Measurements from ENCODE around the gene KRTCAP3. TPM values are rescaled to one million over a fixed set of nuclear protein-coding genes. Genes with fewer than 3 reads are reported as not detected.
A peak's percentile ranks its signal among the peaks of the same experiment; 100 is the strongest.

The KRTCAP3 gene
- total and polyA plus RNA-seq, 9 of the 15 experiments (the other 6 are each of a cell fraction or from before 2014, with no cell fraction given): 0.24 to 1.4 (median 0.73) TPM

- no peak overlapping the region; the same call in 1 of the 2 replicates for H2AFZ ChIP-seq (ENCODE audit: low read depth, low read length)
- BruUV-seq (replicated peaks): no TSS peak
- POLR2A ChIA-PET: interaction anchor here (0.6 kb wide), 1 partner anchor 58 kb away, joined by 3 read pairs; no protein-coding TSS in a partner anchor
- in situ Hi-C loops (cut with MboI): no loop called here
- peaks cover 5% of the 10 kb centered on the region; the same call in 2 of the 3 replicates for H3K79me2 ChIP-seq (ENCODE audit: control insufficient read depth, insufficient read depth, low read length)
- H4K20me1 ChIP-seq (replicated peaks; ENCODE audit: control insufficient read depth, insufficient read depth, low read length): no peaks in the 10 kb centered on the region
- ATAC-seq (no peak), FAIRE-seq (no peak), DNase-seq (ENCODE audit: extremely low read depth in 1 of 4, low spot score in 3 of 4) (no peak)
- H3K4me3 ChIP-seq: no peak overlapping the region
- no peaks in the 10 kb centered on the region for H3K36me3 ChIP-seq (ENCODE audit: control insufficient read depth, insufficient read depth, low read length)
- H3K9ac ChIP-seq (ENCODE audit: insufficient read depth in 1 of 2, low read depth in 2 of 2, low read length in 2 of 2): no peak overlapping the region
- H3K9me3 ChIP-seq (replicated peaks; ENCODE audit: control insufficient read depth, insufficient read depth, low read depth, low read length): no peaks in the 10 kb centered on the region
- H3K4me1 ChIP-seq (replicated peaks in 1 of 2; ENCODE audit: control insufficient read depth in 2 of 2, insufficient read depth in 2 of 2, low read length in 2 of 2): peaks cover 17 to 22% of the 10 kb centered on the region in 2 experiments; a peak in 4 of 5 replicates
- TF ChIP-seq MEF2D (tag; conservative IDR thresholded peaks at IDR 0.05; ENCODE audit: low read depth): no peak
- TF ChIP-seq CREB1 (IDR thresholded peaks at IDR 0.05): no peak
- peak; percentile 26; the same call in 1 of the 2 replicates for TF ChIP-seq CREB1 (CRISPR knock-in tag; IDR thresholded peaks at IDR 0.05)
- H3K9me1 ChIP-seq (ENCODE audit: control insufficient read depth, insufficient read depth, low read length): no peaks in the 10 kb centered on the region
- H3K27ac ChIP-seq (ENCODE audit: extremely low read depth, low read depth, low read length): no peak overlapping the region
- 94% methylated on average over 7 of the region's 13 CpGs for WGBS (ENCODE audit: insufficient coverage, low coverage, missing lambda C conversion rate)
- no peaks in the 10 kb centered on the region; a peak in 1 of 5 replicates for H3K27me3 ChIP-seq (ENCODE audit: control insufficient read depth in 2 of 2, insufficient read depth in 2 of 2, low read length in 2 of 2)
- intact Hi-C loops (cut with micrococcal nuclease): no loop called here
- peak overlapping the region; percentile 71; the same call in 1 of the 2 replicates for H3K4me2 ChIP-seq (ENCODE audit: insufficient read depth, low read length)
- CTCF ChIA-PET (ENCODE audit: low intra/inter-chr PET ratio): no interaction called here
These were observed 51.7 kb downstream of the KRTCAP3 start for GRCh38 chr2:27493948-27494283.

Small RNA genes within 50 kb of the gene (small RNA-seq; reads per million reads assigned to genes)
- not detected for gene RNU6-986P

Other genes with a start within 250 kb of the KRTCAP3 start
Only the 7 nearest of the 22 such genes appear.
- gene SNX17, start 71.8 kb upstream of the KRTCAP3 start, total RNA-seq (2014; rRNA removed): 61.7 and 80.4 TPM in 2 replicates
- gene SNX17, start 71.8 kb upstream of the KRTCAP3 start, total RNA-seq (2014; rRNA removed; fragmentation: Illumina TruSeq; extraction: Trizol): 44.1 and 45.3 TPM in 2 replicates
- gene SNX17, start 71.8 kb upstream of the KRTCAP3 start, total RNA-seq (2015; rRNA removed; fragmentation: Illumina TruSeq; extraction: Trizol): 53.2 and 54.6 TPM in 2 replicates
- 72.5 and 75.7 TPM in 2 replicates for gene SNX17, start 71.8 kb upstream of the KRTCAP3 start, total RNA-seq (2021)
- gene SNX17, start 71.8 kb upstream of the KRTCAP3 start, polyA plus RNA-seq (2011; rRNA removed): 45.8 and 57.3 TPM in 2 replicates
- gene SNX17, start 71.8 kb upstream of the KRTCAP3 start, polyA plus RNA-seq (2014; fragmentation: Illumina TruSeq; extraction: Trizol): 44.2 and 57.6 TPM in 2 replicates
- 1 to 10 TPM; 3.0 to 7.5 TPM for gene SNX17, start 71.8 kb upstream of the KRTCAP3 start, polyA plus RNA-seq (2014; fragmentation: Nextera tagmentation; extraction: Ambion mirVana)
- 58.7 and 60.2 TPM in 2 replicates for gene SNX17, start 71.8 kb upstream of the KRTCAP3 start, polyA plus RNA-seq (2014; rRNA removed)
- gene ZNF513, start 61.6 kb upstream of the KRTCAP3 start, total RNA-seq (2014; rRNA removed): 6.7 and 8.0 TPM in 2 replicates
- 1.9 and 2.5 TPM in 2 replicates for gene ZNF513, start 61.6 kb upstream of the KRTCAP3 start, total RNA-seq (2014; rRNA removed; fragmentation: Illumina TruSeq; extraction: Trizol)
- 7.1 TPM in 2 replicates for gene ZNF513, start 61.6 kb upstream of the KRTCAP3 start, total RNA-seq (2015; rRNA removed; fragmentation: Illumina TruSeq; extraction: Trizol)
- 8.5 and 9.9 TPM in 2 replicates for gene ZNF513, start 61.6 kb upstream of the KRTCAP3 start, total RNA-seq (2021)
- 4.4 and 6.6 TPM in 2 replicates for gene ZNF513, start 61.6 kb upstream of the KRTCAP3 start, polyA plus RNA-seq (2011; rRNA removed)
- 4.1 and 7.4 TPM in 2 replicates for gene ZNF513, start 61.6 kb upstream of the KRTCAP3 start, polyA plus RNA-seq (2014; fragmentation: Illumina TruSeq; extraction: Trizol)
- gene ZNF513, start 61.6 kb upstream of the KRTCAP3 start, polyA plus RNA-seq (2014; fragmentation: Nextera tagmentation; extraction: Ambion mirVana): under 1 TPM; 0.04 to 0.15 TPM
- 9.7 and 13.6 TPM in 2 replicates for gene ZNF513, start 61.6 kb upstream of the KRTCAP3 start, polyA plus RNA-seq (2014; rRNA removed)
- 164 and 176 TPM in 2 replicates for gene PPM1G, start 32.8 kb upstream of the KRTCAP3 start, total RNA-seq (2014; rRNA removed)
- 153 and 155 TPM in 2 replicates for gene PPM1G, start 32.8 kb upstream of the KRTCAP3 start, total RNA-seq (2014; rRNA removed; fragmentation: Illumina TruSeq; extraction: Trizol)
- 183 and 191 TPM in 2 replicates for gene PPM1G, start 32.8 kb upstream of the KRTCAP3 start, total RNA-seq (2015; rRNA removed; fragmentation: Illumina TruSeq; extraction: Trizol)
- 154 and 173 TPM in 2 replicates for gene PPM1G, start 32.8 kb upstream of the KRTCAP3 start, total RNA-seq (2021)
- 77.9 and 86.0 TPM in 2 replicates for gene PPM1G, start 32.8 kb upstream of the KRTCAP3 start, polyA plus RNA-seq (2011; rRNA removed)
- gene PPM1G, start 32.8 kb upstream of the KRTCAP3 start, polyA plus RNA-seq (2014; fragmentation: Illumina TruSeq; extraction: Trizol): 221 and 230 TPM in 2 replicates
- gene PPM1G, start 32.8 kb upstream of the KRTCAP3 start, polyA plus RNA-seq (2014; fragmentation: Nextera tagmentation; extraction: Ambion mirVana): 10 to 100 TPM; 61.7 to 88.8 TPM
- 116 and 136 TPM in 2 replicates for gene PPM1G, start 32.8 kb upstream of the KRTCAP3 start, polyA plus RNA-seq (2014; rRNA removed)
- 22.2 and 28.0 TPM in 2 replicates for gene NRBP1, start 13.8 kb upstream of the KRTCAP3 start, total RNA-seq (2014; rRNA removed)
- 30.7 and 31.8 TPM in 2 replicates for gene NRBP1, start 13.8 kb upstream of the KRTCAP3 start, total RNA-seq (2014; rRNA removed; fragmentation: Illumina TruSeq; extraction: Trizol)
- 40.3 and 41.9 TPM in 2 replicates for gene NRBP1, start 13.8 kb upstream of the KRTCAP3 start, total RNA-seq (2015; rRNA removed; fragmentation: Illumina TruSeq; extraction: Trizol)
- gene NRBP1, start 13.8 kb upstream of the KRTCAP3 start, total RNA-seq (2021): 36.9 and 41.3 TPM in 2 replicates
- gene NRBP1, start 13.8 kb upstream of the KRTCAP3 start, polyA plus RNA-seq (2011; rRNA removed): 72.3 and 84.5 TPM in 2 replicates
- gene NRBP1, start 13.8 kb upstream of the KRTCAP3 start, polyA plus RNA-seq (2014; fragmentation: Illumina TruSeq; extraction: Trizol): 50.0 and 50.7 TPM in 2 replicates
- 1 to 10 TPM; 2.9 to 7.8 TPM for gene NRBP1, start 13.8 kb upstream of the KRTCAP3 start, polyA plus RNA-seq (2014; fragmentation: Nextera tagmentation; extraction: Ambion mirVana)
- 41.4 and 46.2 TPM in 2 replicates for gene NRBP1, start 13.8 kb upstream of the KRTCAP3 start, polyA plus RNA-seq (2014; rRNA removed)
- gene IFT172, start 47.4 kb downstream of the KRTCAP3 start, total RNA-seq (2014; rRNA removed): 13.5 and 15.1 TPM in 2 replicates
- gene IFT172, start 47.4 kb downstream of the KRTCAP3 start, total RNA-seq (2014; rRNA removed; fragmentation: Illumina TruSeq; extraction: Trizol): 13.5 and 15.0 TPM in 2 replicates
- gene IFT172, start 47.4 kb downstream of the KRTCAP3 start, total RNA-seq (2015; rRNA removed; fragmentation: Illumina TruSeq; extraction: Trizol): 12.0 and 13.6 TPM in 2 replicates
- 16.3 and 19.1 TPM in 2 replicates for gene IFT172, start 47.4 kb downstream of the KRTCAP3 start, total RNA-seq (2021)
- gene IFT172, start 47.4 kb downstream of the KRTCAP3 start, polyA plus RNA-seq (2011; rRNA removed): 17.9 and 24.4 TPM in 2 replicates
- 12.9 and 13.5 TPM in 2 replicates for gene IFT172, start 47.4 kb downstream of the KRTCAP3 start, polyA plus RNA-seq (2014; fragmentation: Illumina TruSeq; extraction: Trizol)
- 1 to 10 TPM; 5.6 to 7.3 TPM for gene IFT172, start 47.4 kb downstream of the KRTCAP3 start, polyA plus RNA-seq (2014; fragmentation: Nextera tagmentation; extraction: Ambion mirVana)
- gene IFT172, start 47.4 kb downstream of the KRTCAP3 start, polyA plus RNA-seq (2014; rRNA removed): 13.7 and 15.3 TPM in 2 replicates
- 2.3 and 2.7 TPM in 2 replicates for gene FNDC4, start 52.8 kb downstream of the KRTCAP3 start, total RNA-seq (2014; rRNA removed)
- 1.8 and 2.1 TPM in 2 replicates for gene FNDC4, start 52.8 kb downstream of the KRTCAP3 start, total RNA-seq (2014; rRNA removed; fragmentation: Illumina TruSeq; extraction: Trizol)
- gene FNDC4, start 52.8 kb downstream of the KRTCAP3 start, total RNA-seq (2015; rRNA removed; fragmentation: Illumina TruSeq; extraction: Trizol): 0.94 and 1.2 TPM in 2 replicates
- 2.8 and 2.9 TPM in 2 replicates for gene FNDC4, start 52.8 kb downstream of the KRTCAP3 start, total RNA-seq (2021)
- gene FNDC4, start 52.8 kb downstream of the KRTCAP3 start, polyA plus RNA-seq (2011; rRNA removed): 3.2 and 4.9 TPM in 2 replicates
- gene FNDC4, start 52.8 kb downstream of the KRTCAP3 start, polyA plus RNA-seq (2014; fragmentation: Illumina TruSeq; extraction: Trizol): 2.4 and 2.9 TPM in 2 replicates
- gene FNDC4, start 52.8 kb downstream of the KRTCAP3 start, polyA plus RNA-seq (2014; fragmentation: Nextera tagmentation; extraction: Ambion mirVana): under 1 TPM; 0.28 to 0.80 TPM
- gene FNDC4, start 52.8 kb downstream of the KRTCAP3 start, polyA plus RNA-seq (2014; rRNA removed): 2.9 and 3.4 TPM in 2 replicates
- gene GCKR, start 54.5 kb downstream of the KRTCAP3 start, total RNA-seq (2014; rRNA removed): 0.08 TPM in 1 of 2 replicates, not detected in the other
- gene GCKR, start 54.5 kb downstream of the KRTCAP3 start, total RNA-seq (2014; rRNA removed; fragmentation: Illumina TruSeq; extraction: Trizol): 0.51 and 0.69 TPM in 2 replicates
- gene GCKR, start 54.5 kb downstream of the KRTCAP3 start, total RNA-seq (2015; rRNA removed; fragmentation: Illumina TruSeq; extraction: Trizol): 0.36 and 0.53 TPM in 2 replicates
- 0.25 and 0.55 TPM in 2 replicates for gene GCKR, start 54.5 kb downstream of the KRTCAP3 start, total RNA-seq (2021)
- gene GCKR, start 54.5 kb downstream of the KRTCAP3 start, polyA plus RNA-seq (2011; rRNA removed): 0.31 and 0.79 TPM in 2 replicates
- gene GCKR, start 54.5 kb downstream of the KRTCAP3 start, polyA plus RNA-seq (2014; fragmentation: Illumina TruSeq; extraction: Trizol): 0.45 and 0.68 TPM in 2 replicates
- gene GCKR, start 54.5 kb downstream of the KRTCAP3 start, polyA plus RNA-seq (2014; fragmentation: Nextera tagmentation; extraction: Ambion mirVana): under 1 TPM; 0.28 to 0.32 TPM
- gene GCKR, start 54.5 kb downstream of the KRTCAP3 start, polyA plus RNA-seq (2014; rRNA removed): 0.57 and 1.4 TPM in 2 replicates